ENCODE measurements around the gene FILIP1L.

The FILIP1L gene

DNA sequence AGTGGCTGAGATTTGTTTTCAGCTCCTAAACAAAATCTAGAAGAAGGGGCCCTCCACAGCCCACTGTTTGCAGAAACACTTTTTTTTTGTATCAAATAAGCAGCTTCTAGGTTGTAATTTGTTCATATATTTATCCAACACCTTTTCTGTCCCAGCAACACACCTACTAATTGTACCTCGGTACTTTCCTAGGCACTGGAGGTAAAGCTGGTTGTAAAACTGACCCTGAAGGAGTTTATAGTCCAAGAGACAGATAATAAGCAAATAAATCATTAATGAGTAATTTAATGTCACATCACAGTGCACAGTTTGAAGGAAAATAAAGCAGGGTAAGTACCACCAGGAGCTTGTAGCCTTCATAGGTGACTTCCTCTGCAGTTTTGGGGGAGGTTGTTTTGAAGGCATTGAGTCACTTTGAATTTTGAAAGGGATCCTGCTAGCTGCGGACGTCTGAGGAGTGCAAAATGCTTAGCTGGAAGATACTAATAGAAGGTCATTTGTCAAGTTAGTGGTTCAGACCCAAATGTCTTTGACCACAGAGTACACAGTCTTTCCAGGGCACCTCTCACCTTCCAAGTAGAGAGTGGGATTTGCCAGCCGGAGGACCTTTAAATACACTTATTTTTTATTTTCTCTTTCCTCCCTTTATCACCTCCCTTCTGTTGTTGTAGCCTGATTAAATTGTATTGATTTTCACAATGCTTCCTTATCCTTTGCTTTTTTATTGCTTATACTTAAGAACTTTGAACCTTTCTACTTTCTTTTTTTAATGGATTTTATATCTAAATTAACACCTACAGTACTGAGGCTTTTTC is 242.9 kb downstream of the FILIP1L start:
- DNase-seq (ENCODE audit: low read depth, low spot score), result no peak

DNA sequence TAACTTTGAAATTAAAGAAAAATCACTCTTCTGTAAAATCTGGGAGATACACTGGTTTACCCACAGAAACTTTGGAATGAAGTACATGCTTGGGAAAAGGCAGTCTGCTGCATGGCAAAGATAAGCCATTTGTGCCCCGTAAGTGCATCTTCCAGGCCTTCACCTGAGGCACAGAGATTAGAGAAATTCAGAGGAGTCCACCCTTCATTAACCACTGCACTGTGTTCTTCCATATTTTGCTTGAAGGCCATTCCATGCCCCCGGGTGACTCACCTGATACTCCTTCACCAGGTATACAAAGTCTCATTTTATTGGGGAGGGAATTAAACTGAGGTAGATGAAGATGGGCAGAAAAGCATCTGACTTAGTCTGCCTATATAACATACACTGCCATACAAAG is 243.6 kb downstream of the FILIP1L start:
- DNase-seq (ENCODE audit: low read depth, low spot score), result no peak

DNA sequence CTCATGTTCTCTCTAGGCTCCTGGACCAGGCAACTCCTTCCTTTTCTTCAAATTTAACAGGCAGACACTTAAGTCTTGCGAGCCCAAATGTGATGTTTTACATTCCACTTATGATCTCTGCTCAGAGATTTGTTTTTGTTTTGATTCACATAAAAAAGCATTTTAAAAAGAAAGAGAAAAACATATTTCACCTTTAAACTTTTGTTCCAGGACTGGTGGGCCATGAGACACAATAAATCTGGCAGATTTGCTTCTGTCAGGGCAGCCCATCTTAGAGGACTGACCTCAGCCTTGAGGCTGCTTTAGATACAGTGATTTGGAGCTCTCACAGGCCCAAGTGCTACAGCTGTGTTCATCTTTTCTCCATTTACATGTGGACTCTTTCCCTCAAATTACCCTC is 244.7 kb downstream of the FILIP1L start:
- no peak for DNase-seq (ENCODE audit: low read depth, low spot score)

DNA sequence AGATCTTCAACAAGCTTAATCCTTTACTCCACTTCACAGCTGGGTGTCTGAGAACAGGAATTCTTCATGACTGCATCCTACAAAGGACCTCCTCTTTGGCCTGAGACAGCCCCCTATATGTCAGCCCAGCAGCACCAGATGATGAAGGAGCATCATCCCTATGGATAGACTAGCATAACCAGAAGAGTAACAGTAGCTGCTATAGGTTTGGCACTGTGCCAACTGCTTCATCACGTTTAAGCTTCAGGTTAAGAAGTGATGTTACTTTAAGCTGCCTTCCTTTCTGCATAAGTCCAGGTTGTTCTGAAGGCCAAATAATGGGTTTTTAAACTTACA is 246.0 kb downstream of the FILIP1L start:
- no peak for DNase-seq (ENCODE audit: low read depth, low spot score)

DNA sequence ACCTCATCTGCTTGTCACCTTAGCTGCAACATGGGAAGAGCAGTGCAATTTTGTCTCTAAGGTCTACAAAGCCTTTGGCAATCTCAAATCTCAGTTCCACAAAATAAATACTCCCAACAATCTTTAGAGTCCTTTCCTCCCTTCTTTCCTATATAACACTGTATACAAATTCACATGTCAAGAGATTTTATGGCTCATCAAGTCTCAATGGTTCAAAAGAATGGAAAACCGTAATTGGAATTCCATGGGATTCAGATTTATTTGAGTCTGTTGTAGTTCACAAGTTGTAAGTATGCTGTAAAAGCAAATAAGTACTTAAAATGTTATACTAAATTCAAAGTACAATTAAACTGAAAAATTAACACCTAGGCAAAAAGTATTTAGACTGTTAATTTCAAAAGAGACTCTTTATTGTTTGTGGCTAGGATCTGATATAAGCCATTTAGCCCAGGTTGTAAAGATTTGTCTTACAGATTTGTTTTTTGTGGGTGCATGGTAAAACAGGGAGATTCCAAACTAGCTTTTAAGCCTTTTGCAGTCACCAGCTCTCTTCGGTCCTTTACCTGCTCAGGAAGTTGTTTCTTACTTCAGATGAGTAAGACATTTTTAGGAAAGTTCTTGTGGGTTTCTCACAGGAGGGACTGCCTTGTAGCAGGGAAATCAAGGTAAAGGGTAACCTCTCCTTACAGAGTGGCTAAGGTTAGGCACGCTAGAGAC is 246.5 kb downstream of the FILIP1L start:
- no peak for DNase-seq (ENCODE audit: low read depth, low spot score)

DNA sequence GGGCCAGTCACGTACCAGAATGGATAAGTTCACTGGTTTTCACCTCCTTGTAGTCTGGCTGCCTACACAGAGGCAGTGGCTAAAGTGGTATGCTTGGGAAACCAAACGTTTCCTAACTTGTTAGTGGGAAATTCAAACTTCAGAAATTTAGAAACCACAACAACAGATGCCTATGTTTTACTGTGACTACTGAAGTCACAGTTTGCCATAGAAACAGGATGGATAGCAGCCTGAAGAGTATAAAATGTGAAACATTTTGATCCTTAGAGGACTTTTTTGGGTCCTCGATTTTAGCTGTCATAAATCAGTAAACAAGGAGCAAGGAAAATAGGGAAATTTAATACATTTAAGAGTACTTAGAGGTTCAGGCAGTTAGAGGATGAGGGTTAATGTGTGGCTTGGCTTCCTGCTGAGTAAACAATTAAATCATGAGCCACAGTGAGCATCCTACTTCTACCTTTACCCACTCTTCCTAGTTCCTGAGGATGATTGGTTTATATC is 248.0 kb downstream of the FILIP1L start:
- DNase-seq (ENCODE audit: low read depth, low spot score), result no peak

DNA sequence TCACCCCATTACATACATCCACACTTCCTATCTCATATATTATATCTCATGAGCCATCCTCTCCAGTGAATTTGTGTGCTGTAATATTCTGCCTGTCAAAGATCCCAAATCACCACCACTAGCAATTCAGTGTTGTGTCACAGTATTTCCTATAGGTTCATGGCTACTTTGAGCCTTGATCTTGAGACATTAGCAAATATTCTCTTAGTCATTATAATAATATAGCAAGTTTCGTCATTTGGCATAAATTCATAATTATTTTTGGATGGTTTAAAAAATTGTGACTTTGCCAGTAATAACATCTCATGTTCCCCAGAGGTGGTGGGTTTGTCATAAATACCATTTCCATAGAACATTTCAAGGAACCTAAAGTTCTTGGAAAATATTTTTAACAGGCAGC is 249.0 kb downstream of the FILIP1L start:
- no peak for DNase-seq (ENCODE audit: low read depth, low spot score)

DNA sequence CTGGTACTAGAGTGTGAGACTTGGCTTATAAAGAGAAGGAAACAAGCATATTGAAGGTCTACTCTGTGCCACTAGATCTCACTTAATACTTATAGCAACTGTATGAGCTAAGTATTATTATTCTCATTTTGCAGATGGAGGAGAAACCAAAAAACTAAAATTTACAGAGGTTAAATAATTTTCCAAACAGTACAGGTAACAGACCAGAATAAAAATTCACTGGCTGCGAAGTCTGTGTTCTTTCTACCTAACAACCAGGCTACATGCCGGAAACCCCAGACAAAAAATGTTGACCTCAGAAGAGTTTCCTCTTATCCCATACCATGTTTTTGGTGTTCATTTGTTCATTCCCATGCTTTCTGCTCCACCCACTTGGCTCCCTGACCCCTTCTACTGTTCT is 250.0 kb downstream of the FILIP1L start:
- no peak for DNase-seq (ENCODE audit: low read depth, low spot score)

DNA sequence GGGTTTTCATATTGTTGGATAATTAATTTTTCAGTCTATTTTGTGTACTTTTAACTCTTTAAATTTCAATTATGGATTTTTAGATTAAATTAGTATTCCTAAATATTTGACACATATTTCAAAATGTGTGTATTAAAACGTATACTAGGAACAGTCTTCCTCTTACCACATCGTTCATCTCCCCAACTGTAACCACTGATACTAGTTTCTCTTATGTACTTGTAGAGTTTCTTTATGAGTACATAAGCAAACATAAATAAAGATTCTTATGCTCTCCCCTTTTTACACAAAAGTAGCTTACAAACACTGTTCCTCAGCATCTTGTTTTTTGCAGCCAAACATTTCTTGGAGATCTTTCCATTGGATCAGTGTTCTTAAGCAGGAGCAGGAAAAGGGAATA is 250.7 kb downstream of the FILIP1L start:
- no peak for DNase-seq (ENCODE audit: low read depth, low spot score)

DNA sequence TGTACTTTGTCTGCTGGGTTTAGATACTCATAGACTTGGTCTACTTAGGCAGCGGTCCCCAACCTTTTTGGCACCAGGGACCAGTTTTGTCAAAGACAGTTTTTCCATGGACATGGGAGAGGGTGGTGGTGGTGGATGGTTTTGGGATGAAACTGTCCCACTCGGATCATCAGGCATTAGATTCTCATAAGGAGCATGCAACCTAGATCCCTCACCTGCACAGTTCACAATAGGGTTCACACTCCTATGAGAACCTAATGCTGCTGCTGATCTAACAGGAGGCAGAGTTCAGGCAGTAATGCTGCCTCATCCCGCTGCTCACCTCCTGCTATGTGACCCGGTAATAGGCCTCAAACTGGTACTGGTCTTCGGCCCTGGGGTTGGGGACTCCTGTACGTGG is 251.3 kb downstream of the FILIP1L start:
- DNase-seq (ENCODE audit: low read depth, low spot score), result no peak

DNA sequence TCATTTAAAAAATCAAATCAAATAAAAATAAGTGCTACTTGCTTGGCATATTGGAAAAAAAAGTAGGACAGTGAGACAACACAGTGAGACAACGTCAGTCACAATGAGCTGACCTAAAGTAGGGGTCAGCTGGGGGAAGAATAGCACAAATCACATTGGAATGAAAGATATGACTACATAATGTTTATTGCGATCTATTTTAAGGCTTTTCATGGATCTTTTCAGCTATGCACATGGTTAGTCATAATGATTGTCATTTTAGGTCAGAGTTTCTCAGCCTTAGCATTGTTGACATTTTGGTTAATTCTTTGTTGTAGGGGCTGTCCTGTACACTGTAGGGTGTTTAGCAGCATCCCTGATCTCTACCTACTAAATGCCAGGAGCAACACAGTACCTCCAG is 252.1 kb downstream of the FILIP1L start:
- no peak for DNase-seq (ENCODE audit: low read depth, low spot score)

DNA sequence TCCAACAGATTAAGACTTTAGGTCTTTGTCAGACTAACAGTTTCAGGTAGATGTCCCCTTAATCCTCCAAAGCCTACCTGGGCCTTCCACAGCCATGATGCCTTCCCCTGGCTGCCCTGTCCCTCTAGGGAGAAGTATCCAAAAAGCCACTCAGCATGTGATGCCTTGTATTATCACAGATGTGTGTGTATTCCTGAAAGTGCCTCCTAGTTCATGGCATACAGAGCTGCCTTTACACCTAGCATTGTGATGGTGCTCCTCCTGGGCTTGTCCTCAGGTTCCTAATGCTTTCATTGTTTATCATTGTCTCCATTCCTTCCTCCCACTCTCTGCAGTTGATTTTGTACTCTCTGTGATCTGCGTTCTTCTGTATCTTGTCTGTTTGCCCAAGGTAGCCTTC is 253.1 kb downstream of the FILIP1L start:
- DNase-seq (ENCODE audit: low read depth, low spot score), result no peak

DNA sequence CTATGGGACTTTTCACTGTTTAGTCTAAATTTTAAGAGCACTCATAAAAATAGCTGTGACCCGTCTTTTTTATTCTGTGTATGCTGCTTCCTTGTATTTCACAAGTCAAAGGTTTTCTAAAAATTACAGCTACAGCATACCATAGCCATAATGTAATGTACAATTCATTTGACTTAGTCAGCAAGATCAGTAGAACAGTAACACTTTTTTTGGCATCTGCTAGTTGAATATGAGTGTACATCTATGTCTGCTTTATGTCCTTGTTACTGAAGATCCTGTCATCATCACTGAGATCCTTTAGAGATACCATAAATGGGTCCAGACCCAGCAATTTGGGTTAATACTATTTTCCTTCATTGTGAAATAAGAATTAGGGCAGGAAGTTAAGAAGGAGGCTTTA is 254.5 kb downstream of the FILIP1L start:
- no peak for DNase-seq (ENCODE audit: low read depth, low spot score)

DNA sequence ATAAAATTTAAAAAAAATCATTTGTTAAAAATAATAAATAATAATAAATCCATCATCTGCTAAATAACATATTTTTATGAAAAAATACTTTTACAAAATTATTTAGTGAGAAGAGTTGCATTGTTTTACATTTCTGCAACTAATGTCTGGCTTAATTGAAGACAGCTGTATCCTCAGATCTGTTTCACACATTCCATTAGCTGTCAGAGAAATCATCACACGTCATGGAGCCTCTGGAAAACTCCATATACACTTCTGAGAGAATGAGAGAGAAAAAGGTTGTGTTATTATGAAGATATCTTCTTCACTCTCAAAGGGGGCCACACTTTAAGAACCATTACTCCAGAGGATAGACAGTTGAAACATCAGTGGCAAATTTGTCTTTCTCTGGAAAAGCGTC is 255.8 kb downstream of the FILIP1L start:
- no peak for DNase-seq (ENCODE audit: low read depth, low spot score)

DNA sequence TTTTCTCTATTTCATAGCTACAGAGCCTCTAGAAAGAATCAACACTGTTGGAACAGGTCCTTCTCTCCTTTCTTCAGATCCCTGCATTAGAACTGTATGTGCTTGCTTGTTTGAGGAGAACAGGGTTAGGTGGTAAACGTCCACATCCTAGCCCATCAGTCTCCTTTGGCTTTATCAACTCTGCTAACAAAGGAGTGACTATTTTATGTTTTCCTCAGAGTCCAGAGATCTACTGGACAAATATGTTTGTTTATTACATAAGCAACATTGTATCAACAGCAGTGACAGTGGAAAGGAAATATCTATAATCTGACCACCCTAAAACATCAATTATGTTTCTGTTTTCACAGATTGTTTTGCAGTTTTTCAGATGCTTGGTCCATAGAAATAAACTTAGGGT is 257.0 kb downstream of the FILIP1L start:
- no peak for DNase-seq (ENCODE audit: low read depth, low spot score)

DNA sequence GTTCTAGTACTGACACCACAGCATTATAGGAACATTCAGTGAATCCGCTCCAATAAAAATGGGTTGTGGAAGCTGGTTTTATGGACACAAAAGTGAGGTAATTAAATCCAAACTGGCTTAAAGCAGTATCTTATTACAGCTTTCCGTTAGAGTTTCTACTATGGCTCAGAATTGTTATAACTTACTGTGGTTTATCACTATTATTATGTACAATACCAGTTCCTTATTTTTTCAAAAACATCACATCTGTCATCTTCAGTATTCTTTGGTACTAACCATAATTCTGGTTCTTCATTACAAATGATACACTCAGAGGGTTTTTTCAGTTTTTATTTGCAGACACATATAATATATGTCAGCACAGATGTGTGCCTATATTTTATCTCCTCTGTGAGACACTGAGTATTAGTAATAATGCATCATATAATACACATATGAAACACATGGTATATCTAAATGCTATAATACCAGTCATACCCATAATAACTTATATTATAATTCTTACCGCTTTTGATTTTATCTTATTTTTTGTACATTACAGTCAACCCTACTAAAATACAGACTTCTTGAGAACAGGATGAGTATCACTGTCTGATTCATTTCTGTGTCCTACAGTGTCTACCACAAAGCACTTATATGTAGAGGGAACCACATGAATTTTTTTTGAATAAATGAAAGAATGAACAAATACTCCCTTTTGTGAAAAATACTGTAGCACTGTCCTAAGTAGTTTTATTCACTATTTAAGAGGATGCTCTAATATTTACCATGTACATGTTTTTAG is 257.7 kb downstream of the FILIP1L start:
- no peak for DNase-seq (ENCODE audit: low read depth, low spot score)

DNA sequence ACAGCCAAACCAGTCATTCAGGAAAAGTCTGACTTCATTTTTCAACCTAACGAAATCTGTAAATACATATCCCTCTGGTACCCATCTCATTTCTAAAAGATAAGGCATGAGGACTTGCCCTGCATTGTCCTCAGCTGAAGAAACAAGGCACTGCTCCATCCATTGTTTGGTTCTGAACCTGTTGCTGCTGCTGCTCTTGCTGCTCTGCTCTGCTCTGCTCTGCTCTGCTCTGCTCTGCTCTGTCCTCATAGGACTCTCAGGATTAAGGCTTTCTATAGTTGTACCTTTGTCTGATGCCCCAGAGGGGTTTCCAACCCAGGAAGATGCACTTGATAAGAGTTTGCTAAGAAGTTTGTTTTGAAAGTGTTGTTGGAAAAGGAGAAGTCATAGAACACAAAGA is 258.4 kb downstream of the FILIP1L start:
- DNase-seq (ENCODE audit: low read depth, low spot score), result no peak

DNA sequence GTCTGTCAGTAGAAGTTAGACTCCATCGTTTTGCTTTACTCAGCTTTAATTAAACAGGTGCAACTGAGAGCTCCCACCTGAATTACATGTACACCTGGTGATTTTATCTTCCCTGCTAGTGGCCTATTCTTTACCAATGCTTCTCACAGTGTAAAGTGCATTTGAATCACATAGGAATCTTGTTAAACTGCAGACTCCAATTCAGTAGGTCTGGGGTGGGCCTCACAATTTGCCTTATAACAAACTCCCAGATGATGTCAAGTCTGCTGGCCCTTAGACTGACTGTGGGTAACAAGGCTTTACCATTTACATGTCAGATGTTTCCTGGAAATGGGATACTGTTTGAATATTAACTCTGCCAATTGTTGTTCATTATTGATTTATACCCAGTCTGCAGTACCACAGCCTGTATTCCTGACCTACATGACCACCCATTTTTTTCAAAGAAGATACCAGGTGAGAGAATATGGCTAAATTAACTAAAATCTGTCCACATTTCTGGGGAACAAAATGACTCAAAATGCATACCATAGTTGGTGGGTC is 259.5 kb downstream of the FILIP1L start:
- no peak for DNase-seq (ENCODE audit: low read depth, low spot score)

DNA sequence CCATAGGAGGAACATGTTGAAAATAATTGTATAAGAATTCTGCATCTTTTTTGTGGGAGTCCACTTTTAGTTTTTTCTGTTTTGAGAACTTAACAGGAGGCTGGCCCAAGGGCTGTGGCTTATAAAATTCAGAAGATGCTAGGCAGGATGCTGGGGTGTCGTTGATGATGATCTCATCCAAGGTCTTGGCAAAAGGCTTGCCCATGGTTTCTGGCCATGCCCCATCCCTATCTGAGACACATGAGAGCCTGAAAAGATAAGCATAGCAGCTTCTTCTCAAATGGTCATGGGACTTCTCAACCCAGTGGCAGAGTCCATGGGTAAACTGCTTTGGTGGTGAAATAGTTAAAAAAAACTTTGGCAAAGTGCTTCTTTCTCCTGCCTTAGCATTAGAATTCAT is 261.4 kb downstream of the FILIP1L start:
- no peak for DNase-seq (ENCODE audit: low read depth, low spot score)

DNA sequence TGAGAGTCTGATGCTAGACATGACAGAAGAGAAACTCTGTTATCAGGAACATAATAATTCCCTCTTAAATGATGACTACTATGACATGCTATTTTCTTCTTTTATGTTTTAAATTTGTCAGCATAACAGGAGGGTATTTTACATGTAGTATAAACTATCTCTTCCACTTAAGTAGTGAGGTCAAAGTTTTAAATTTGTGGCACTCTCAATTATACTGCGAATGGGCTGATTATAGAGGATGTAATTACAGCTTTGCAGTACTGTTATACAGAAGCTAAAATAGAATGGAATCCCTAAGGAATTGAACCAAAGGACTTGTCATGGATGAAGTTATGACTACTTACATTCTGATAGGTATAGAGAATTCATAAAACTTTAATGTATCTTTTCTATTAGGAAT is 262.3 kb downstream of the FILIP1L start:
- no peak for DNase-seq (ENCODE audit: low read depth, low spot score)

DNA sequence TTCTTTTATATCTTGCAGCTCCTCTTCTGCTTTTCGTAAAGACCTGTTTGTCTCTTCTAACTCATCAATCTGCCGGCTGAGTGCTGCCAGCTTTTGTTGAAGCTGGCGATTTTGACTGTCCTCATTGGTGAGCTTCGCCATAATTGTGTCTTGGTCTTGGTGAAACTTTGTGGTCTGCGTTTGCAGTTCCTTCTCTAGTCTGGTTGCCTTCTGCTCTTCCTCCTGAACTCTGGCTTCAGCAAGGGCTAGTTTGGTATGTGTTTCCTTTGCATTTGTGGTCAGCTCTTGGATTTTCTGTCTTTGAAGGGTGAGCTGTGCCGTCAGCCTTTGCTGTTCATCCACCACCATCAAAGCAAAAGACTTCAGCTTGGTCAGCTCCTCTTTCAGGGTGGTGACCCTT is 263.7 kb downstream of the FILIP1L start:
- no peak for DNase-seq (ENCODE audit: low read depth, low spot score)

DNA sequence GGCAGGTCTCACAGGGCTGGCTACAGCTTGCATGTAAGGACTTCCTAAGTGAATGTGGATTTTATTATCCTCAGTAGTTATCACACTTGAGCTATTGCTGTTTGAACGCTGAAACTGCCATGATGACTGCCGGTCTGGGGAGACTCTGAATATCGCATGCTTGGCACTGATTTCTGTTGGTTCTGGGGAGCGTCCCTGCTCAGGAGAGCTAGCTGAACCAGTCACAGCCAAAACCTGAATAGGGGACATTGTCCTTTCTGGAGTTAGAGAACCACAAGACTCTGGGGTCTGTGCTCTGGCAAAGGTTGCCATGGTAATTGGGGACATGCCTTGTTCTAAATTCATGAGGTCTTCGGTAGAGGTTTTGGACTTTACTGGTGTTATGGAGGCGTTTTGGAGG is 265.9 kb downstream of the FILIP1L start:
- DNase-seq (ENCODE audit: low read depth, low spot score), result no peak
